ENCODE measurements around the gene LPP. TPM values are rescaled to one million over a fixed set of nuclear protein-coding genes. Genes with fewer than 3 reads are reported as not detected.
A peak's percentile ranks its signal among the peaks of the same experiment; 100 is the strongest.

The LPP gene
- total RNA-seq, 1 donor from 2014 or later = 63.6 TPM

DNA sequence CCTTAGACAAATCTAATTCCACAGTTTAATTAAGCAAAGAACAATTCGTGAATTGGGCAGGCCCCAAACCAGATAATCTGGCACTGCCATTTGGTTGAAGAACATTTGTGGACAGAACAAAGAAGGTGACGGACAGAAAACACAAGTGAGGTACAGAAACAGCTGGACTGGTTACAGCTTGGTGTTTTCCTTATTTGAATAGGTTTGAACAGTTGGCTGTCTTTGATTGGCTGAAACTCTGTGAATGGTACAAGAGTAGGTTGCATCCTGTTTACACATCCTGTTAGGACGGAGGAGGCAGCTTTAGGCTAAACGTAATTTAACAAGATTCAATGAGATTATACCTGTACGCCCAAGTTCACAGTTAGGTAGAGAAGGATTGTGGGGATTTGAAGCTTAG is 114.4 kb downstream of the LPP start:
- ATAC-seq = no peak
- DNase-seq (ENCODE audit: low spot score) = no peak

DNA sequence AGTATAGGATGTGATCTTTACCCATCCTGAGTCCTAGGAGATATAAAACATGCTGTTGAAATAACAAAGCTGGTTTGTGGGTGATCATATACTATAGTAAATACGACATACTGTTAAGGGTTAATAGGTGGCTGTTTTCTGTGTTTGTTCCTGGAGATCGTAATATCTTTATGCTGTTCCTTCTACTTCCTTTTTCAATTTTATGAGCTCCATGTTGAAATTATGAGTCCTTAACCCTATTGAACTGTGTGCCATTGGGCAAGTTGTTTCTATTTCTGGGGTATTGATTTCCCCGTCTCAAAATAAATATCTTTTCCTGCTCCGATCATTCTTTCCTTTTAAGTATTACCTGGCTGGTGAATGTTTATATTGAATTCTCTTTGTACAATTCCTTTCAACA is 115.1 kb downstream of the LPP start:
- ATAC-seq = peak; percentile 3
- no peak for DNase-seq (ENCODE audit: low spot score)

DNA sequence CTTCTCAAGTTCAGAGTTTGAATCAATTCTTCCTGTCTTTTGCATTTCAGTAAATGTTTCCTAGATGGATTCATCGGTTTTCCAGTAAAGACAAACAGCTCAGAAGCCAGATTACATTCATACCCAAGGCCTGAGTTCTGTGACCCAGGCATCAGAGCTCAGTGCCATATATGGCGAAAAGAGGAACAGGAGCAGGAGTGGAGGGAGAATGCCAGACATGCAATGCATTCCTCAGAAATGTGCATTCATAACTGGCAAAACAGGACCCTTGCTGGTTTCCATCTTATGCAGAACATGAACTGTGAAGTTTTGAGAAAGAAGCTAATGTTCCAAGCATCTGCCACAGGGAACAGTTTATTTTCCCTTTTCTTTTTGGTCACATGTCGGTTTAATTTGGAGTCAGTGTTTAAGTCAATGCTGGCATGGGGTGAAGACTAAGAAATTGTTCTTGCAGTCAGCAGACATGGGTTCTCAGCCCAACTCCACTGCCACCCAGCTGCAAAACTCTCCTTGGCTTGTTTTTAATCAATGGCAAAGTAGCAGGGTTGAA is 116.5 kb downstream of the LPP start:
- DNase-seq (ENCODE audit: low spot score) = no peak
- ATAC-seq = peak; percentile 51

DNA sequence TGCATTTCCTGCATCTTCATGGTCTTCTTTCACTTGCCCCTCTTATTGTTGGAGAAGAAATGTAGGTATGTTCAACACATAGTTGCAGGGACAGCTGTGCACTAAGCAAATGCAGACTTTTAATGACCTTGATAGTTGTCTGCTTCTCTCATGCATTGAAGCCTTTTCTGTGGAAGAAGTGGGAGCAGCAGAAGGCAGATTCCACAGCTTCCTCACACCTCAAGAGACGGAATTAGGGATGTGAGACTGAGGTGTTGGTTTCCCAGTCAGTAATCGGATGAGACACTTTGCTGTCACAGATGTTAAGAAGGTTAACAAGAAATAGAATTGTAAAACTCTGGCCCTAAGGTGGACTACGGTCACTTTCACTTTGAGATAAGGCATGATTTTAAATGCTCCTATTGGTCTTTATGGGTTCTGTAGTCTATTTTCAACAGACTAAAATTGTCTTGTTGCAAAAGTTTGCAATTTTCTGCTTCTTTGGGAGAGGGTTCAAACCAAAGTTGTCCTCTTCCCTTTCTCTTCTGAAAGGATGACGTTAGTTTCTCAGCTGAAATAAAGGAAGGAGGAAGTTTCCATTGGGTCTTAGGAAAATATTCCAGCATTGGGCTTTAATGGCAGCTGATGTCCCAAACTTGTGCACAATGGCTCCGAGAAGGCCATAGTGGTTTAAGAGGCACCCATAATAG is 117.4 kb downstream of the LPP start:
- ATAC-seq (no peak), DNase-seq (ENCODE audit: low spot score) (no peak)

DNA sequence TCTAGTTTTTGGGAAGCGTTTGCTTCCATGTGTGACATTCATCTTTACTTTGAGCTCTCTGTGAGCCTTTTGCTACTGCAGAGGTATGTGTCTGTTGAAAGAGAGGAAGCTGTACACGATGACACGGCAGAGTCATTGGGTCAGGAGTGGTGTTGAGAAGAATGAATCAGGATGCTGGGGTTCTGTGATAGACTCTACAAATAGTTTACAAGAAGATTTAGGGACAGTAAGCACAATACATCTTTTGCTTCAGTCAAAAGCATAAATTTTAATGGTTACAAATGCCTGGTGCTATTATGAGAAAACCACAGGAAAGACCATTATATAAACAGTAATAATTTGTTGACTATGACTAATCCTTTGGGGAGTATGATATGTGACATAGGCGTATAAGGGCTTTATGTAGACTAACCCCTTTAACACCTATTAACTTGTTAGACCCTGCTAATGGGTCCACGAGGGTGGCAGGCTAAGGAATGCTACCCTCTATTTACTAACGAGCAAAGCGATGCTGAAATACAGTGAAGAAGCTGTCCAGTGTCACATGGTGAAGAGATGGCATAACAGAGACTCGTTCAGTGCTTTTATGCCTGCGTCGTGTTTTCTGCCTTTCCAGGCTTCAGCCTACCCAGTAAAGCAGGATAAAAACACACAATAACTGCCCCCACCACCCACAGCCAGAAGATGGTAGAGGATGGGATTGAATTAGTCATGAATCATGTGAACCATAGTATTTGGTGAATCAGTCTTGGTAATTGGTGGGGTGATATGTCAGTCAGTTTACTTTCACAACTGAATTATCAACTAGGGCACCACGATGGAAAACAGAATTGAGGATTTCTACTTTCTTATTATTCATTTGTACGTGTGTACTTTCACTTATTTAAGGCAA is 118.8 kb downstream of the LPP start:
- DNase-seq (ENCODE audit: low spot score) (no peak), ATAC-seq (no peak)

DNA sequence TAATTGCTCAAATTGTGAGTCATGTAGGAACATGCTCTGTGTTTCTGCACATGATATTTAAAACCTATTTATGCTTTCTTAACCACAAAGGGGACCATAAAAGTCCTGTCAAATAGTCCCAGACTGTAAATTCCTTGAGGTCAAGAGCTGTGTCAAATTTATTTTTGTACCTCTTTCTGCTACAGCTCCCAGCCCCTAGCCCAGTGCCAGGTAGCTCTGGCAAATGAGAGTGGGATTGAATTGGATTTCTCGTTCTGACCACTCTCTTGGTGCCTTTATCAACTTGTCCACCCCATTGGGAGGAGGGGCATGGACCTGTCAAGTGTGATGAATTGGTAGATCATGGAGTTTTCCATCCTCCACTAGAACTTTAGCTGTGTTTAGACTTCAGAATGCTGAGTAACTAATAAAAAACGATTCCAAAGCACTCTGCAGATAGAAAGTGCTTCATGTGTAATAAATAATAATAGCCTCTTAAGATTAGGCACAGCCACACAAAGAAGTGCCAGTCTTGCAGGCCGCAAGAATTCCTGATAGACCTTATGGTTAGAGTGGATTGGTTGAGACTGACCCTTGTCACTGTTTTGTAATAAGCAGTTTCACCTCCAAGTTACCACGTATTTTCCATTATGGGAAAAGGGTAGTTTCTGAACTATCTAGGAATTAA is 120.4 kb downstream of the LPP start:
- ATAC-seq = peak; percentile 67
- no peak for DNase-seq (ENCODE audit: low spot score)

DNA sequence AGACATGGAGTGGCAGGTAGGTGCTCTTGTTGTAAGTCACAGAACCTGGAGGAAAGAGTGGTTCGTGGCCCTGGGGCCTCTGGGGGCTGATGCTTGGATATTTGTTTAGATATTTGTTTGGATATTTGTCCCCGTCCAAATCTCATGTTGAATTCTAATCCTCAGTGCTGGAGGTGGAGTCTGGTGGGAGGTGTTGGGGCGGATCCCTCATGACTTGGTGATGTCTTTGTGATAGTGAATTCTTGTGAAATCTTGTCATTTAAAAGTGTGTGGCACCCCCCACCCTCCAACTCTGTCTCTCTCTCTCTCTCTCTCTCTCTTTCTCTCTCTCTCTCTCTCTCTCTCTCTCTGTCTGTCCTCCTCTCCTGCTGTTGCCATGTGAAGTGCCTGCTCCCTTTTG is 122.4 kb downstream of the LPP start:
- ATAC-seq (no peak), DNase-seq (ENCODE audit: low spot score) (no peak)

DNA sequence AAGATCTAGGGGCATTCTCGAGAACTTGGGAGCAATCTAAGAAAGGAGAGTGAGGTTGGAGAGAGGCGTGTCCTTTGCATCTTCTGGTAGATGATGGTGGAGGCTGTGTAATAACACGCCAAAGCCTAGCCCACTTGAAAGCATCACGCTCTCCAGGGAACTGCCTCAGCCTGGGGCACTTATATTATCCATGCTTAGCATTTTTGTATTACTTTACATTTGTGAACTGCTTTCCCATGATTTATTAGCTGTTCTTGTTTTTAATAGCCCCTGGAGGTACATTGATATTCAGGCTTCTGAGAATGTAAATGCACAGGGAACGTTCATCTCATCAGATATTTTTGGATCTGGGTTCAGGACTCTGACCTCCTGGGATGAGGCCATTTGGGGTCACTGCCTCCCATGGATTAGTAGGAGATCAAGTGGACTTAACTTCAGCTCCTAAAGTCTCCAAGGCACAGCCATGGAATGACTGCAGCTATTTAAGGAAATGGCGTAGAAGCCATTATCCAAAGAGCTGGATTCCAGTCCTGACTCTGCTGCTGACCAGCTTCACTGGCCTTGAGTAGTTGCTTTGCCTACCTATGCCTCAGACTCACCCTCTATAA is 124.9 kb downstream of the LPP start:
- no peak for DNase-seq (ENCODE audit: low spot score)
- ATAC-seq = no peak

DNA sequence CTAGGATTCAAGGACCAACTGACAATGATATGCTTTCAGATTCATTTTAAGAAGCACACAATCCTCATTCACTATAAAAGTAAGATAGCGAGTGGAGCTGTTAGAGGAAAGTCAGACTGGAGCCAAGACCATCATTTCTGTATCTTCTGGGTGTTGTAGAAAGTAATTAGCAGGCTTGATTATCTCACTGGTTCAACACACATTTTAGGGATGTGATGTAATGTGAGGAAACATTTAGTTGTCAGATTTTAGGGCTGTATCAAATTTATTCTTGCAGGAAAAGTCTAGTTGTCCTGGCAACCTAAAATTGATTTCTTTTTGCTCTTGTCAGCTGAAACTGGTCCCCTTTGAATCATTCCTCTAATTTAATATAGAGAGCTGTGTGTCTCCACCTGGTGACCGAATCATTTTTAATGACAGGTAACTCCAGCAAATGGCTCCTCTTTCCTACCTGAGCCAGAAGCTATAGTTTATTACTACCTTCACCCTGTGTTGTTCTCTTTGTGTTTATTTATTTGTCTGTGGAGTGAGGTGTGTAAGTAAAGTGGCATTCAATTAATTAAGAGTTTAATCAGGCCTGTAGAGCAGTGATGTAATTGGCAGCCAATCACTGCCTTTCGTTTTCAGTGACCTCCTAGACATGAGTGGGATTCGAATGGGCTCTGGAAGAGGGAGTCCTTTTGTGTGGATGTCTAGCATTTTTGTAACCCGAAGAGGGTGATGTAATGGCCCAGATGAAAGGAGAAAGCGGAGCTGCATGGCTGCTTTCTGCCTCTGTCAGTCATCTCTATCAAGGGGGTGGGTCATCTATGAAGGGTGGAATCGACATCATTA is 125.8 kb downstream of the LPP start:
- DNase-seq (ENCODE audit: low spot score) = no peak
- ATAC-seq = no peak

DNA sequence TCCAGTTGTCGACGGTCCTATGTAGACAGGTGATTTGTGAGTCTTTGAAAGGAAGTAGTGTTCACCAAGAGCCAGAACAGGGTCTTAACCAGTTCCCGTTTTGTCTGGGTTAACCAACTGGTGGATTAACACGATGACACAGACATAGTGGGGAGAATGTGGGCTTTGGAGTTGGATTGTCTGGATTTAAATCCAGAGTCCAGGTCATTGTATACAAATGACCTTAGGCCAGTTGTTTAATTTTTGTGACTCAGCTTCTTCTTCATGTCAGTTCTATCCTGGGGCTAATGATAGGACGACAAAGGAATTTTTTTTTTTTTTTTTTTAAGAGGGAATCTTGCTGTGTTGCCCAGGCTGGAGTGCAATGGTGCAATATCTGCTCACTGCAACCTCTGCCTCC is 126.7 kb downstream of the LPP start:
- no peak for DNase-seq (ENCODE audit: low spot score)
- no peak for ATAC-seq

DNA sequence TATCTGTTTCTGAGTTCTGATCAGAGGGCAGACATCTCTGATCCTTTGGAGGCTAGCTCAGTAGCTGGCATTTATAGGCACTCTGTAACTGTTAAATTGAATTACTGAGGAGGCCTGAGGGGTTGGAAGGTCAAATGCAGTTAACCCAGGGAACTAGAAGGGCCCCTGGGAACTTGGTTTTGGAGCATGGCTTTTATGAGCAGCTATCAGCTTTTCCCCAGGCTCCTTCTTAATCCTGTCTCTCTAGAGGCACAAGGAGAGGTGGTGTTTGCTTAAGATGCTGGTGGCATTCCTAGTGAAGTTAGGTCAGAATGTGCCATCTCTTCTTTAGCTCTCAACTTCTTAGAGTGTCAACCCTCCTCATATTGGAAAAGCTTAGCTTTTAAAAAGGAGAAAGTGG is 128.9 kb downstream of the LPP start:
- DNase-seq (ENCODE audit: low spot score) (no peak), ATAC-seq (peak; percentile 33)

DNA sequence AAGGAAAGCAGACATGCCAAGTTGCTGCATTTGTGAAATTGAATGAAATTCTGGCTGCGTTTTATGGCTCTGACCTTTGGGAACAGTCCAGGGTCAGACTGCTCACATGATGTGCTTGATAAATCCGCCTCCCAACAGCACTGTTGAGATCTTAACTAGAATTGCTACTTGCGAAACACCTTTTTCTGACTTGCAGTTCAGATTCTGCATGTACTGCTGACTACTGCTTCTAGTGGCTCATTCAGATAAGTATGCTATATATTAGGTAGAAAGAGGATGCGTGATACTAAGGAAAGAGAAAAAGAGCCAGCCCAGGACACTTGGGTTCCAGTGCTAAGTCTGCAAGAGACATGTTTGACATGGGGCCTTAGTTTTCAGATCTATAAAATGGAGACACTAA is 129.4 kb downstream of the LPP start:
- DNase-seq (ENCODE audit: low spot score) = peak; percentile 83
- ATAC-seq = peak; percentile 89

DNA sequence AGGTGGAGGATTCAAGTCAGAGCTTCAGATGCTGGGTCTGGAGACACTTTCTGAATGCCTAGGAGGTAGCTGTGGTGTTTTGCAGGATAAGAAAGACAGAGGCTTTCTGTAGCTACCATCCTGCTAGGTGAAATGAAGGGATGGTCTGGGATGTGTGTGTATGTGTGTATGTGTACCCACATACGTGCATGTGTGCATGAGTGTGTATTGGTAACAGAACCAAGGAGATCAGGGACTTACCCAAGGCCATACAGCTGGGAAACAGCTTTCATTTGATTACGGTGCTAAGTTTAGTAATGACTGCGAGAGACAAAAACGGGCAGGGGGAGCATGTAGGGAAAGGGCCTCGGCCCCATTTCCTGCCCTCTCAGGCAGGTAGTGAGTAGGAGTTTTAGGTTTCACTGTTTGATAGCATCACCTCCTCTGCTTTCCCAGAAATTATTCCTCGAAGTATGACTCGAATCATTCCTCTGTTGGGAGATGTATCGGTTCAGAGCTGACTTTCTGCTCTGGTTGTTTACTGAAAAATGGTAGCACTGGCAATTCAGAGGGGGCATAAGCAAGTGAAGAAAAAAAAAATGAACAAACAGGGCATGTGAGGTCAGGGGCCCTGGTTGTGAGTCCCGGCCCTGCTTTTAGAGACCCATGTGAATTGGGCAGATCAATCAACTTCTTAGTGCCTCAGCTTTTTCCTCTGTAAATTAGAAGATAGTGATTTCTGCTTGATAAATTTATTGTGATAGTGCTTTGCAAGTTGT is 130.7 kb downstream of the LPP start:
- DNase-seq (ENCODE audit: low spot score) (no peak), ATAC-seq (no peak)

DNA sequence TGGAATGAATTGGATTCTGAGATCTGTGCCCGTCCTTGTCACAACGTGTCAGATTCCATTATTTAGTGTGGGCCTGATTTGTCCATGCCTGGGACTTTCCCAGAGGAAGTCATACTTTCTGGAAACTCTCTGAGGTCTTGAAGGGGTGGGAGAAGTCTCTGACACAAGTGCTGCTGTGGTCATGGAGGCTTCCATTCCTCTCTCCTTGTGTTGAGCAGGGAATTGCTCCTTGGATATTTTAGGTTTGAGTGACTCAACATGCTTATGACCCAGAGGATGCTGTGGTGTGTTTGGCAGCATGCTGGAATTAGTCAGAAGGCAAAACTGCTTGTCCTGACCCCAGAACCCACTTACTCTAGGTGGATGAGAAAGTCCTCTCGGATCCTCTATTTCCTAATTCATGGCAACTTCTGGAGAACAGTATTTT is 132.1 kb downstream of the LPP start:
- no peak for ATAC-seq
- no peak for DNase-seq (ENCODE audit: low spot score)

DNA sequence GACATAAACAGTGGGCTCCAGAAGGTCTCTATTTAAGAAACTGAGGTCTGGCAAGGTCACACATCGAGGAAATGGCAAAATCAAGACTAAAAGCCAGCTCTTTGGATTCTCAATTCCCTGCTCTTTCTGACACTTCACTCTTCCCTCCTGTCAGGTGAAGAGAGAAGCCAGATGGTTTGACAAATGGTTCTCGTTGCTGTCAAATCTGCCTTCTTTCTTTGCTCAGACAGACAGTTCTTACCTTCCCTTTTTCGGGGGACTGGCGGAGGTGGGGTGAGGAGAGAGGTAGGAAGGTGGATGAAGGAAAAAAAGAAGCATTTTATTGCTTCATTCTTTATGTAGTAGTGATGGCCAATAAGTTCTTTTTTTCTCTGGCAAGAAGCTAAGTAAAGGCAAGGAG is 133.4 kb downstream of the LPP start:
- DNase-seq (ENCODE audit: low spot score) (no peak), ATAC-seq (no peak)

DNA sequence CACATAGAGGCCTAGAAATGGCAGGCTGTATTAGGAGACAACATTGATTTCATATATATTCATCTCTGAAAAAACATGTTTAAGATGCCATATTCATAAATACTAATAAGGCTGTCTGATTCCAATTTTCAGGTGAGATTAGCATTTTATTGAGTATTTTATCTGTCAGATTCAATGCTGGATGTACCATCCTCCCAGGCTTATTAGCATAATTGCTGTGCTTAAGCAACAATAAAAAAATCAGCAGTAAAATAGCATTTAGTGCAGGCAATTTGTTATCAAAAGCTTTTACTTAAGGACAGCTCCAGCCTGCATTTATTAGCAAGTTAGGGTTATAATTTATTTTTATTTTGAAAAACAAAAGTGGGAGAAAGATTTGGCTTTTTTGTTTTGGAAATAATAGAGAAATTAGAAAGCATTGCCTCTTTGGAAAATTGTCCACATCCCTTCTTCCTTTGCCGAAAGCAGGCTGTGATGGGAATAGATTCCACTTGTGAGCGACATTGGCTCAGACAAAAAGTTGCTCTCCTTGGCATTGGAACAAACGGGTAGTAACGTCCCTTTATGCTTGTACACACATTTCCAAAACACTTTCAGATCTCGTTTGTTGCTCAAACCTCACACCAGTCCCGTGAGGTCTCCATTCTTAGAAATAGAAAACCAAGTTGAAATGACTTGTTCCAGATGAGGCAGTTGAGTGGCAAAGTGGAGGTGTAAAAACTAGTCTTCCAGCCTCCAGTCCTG is 134.0 kb downstream of the LPP start:
- no peak for DNase-seq (ENCODE audit: low spot score)
- ATAC-seq = peak; percentile 32

DNA sequence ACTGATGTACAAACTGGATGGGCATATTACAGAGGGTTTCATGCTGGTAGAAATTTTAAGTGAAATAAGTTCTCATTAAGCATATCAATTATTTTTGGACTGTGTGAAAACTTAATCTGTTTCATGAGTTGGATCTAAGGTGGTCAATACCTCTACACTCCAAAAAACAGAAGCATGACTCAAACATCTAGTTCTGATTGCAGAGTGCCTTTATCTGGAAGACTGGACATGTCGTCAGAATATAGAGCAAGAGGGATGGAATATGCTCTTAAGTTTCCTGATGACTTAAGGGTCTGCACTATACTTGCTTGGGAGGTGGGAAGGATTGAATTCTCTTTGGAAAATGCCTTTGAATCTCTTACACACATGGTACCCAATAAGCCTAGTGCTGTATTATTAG is 138.3 kb downstream of the LPP start:
- ATAC-seq (no peak), DNase-seq (ENCODE audit: low spot score) (no peak)

DNA sequence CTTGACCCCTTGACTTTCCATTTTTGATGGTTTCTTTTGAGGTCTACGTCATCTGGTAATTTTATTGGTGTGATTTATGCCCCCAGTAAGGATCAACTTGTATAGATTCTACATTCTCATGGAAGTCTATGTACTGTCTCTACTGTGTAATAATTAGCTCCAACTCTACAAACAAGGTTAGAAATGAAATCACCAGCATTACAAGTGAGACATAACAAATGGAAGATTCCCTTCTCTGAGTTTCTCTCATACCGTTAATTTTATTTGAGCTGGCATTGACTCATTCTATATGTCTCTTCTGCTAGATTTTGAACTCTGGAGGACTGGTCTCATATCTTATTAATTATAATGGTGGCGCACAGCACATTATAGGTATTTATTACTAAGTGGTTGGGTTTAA is 138.9 kb downstream of the LPP start:
- no peak for ATAC-seq
- DNase-seq (ENCODE audit: low spot score) = no peak

DNA sequence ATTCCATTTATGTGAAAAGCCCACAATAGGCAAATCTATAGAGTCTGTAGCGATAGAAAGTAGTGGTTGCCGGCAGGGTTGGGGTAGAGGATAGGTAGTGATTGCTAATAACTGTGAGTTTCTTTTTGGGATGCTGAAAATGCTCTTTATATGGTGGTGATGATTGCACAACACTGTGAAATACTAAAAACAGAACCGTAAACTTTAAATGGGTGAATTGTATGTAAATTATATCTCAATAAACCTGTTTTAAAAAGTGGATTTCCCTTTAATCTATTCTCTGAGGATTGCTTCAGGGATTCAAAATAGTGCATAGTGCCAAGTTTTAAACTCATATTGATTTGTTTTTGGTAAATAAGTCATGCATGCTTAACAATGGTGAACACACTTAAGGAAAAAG is 140.2 kb downstream of the LPP start:
- no peak for ATAC-seq
- DNase-seq (ENCODE audit: low spot score) = no peak

Measured in left lobe of liver (tissue), 2 donors.